Uterus (tissue), 2 donors: Measurements from ENCODE around the gene EPHA1.

Experiments
- CTCF ChIP-seq, 4 experiments: fragments of 200-600 bp in 2 of 4; fragments of 450-650 bp in 2 of 4; sonication (generic) in 2 of 4; IDR thresholded peaks; one replicate each; pipeline ENCODE4 v1.5.1; 2016 to 2019; ENCODE audit warnings: antibody characterized with exemption in 4 of 4, mild to moderate bottlenecking in 2 of 4, moderate library complexity in 1 of 4
- POLR2A ChIP-seq, 2 donors: fragments of 450-650 bp; IDR thresholded peaks; one replicate each; pipeline ENCODE4 v1.6.1; 2016; ENCODE audit warnings: antibody characterized with exemption in 2 of 2, mild to moderate bottlenecking in 1 of 2, moderate library complexity in 1 of 2

- TF ChIP-seq CTCF (IDR thresholded peaks at IDR 0.05) (no peak), POLR2A (IDR thresholded peaks at IDR 0.05) (no peak)
Observed at GRCh38 chr7:143408252-143408685, 387 bp downstream of the EPHA1 start.
